GM23248 (cell line): ENCODE measurements around the gene TMPRSS7.

Experiments
- EZH2 ChIP-seq: fragments of 200-600 bp; sonication (generic); IDR thresholded peaks from 2 replicates; pipeline ENCODE4 v1.6.1; 2018; ENCODE audit warnings: antibody characterized with exemption, mild to moderate bottlenecking; ENCODE audit not compliant: insufficient read depth, poor library complexity, severe bottlenecking
- EZH2phosphoT487 ChIP-seq: fragments of 200-600 bp; sonication (generic); IDR thresholded peaks from 2 replicates; pipeline ENCODE4 v1.6.1; 2018; ENCODE audit warnings: antibody characterized with exemption, moderate library complexity, mild to moderate bottlenecking, low read depth; ENCODE audit not compliant: insufficient read depth

- no peak for TF ChIP-seq EZH2
- no peak for TF ChIP-seq EZH2phosphoT487
Observed at GRCh38 chr3:112020674-112021085, 13.9 kb upstream of the TMPRSS7 start.
